H9 (cell line): ENCODE measurements around the gene SCYGR6. TPM values are rescaled to one million over a fixed set of nuclear protein-coding genes. Genes with fewer than 3 reads are reported as not detected.

Experiments used
- DNase-seq: peaks from one replicate; pipeline ENCODE4 v3.0.0-alpha.2; 2017
- H2AFZ ChIP-seq: one replicate; pipeline ENCODE4 v1.6.1; 2013; ENCODE audit warnings: mild to moderate bottlenecking, low read length, control low read depth, moderate library complexity
- H2AK5ac ChIP-seq: 2 replicates; pipeline ENCODE4 v1.6.1; 2013; ENCODE audit warnings: low read length, control low read depth, mixed read lengths; ENCODE audit not compliant: insufficient read length
- H2BK120ac ChIP-seq: one replicate; pipeline ENCODE4 v1.6.1; 2013; ENCODE audit warnings: low read depth, mild to moderate bottlenecking, low read length, control low read depth, inconsistent platforms; ENCODE audit not compliant: poor library complexity, severe bottlenecking
- H2BK12ac ChIP-seq: 2 replicates; pipeline ENCODE4 v1.6.1; 2013; ENCODE audit warnings: low read length, control low read depth, mixed read lengths, low read depth; ENCODE audit not compliant: insufficient read length
- H2BK15ac ChIP-seq: 2 replicates; pipeline ENCODE4 v1.6.1; 2013; ENCODE audit warnings: low read depth, low read length, control low read depth
- H2BK20ac ChIP-seq: one replicate; pipeline ENCODE4 v1.6.1; 2013; ENCODE audit warnings: low read depth, mild to moderate bottlenecking, low read length, control low read depth, inconsistent platforms; ENCODE audit not compliant: poor library complexity, severe bottlenecking
- H2BK5ac ChIP-seq: 2 replicates; pipeline ENCODE4 v1.6.1; 2013; ENCODE audit warnings: low read length, control low read depth, mixed read lengths; ENCODE audit not compliant: insufficient read length
- H3K14ac ChIP-seq: 2 replicates; pipeline ENCODE4 v1.6.1; 2013; ENCODE audit warnings: low read length, control low read depth; ENCODE audit not compliant: insufficient read depth
- H3K18ac ChIP-seq: 2 replicates; pipeline ENCODE4 v1.6.1; 2013; ENCODE audit warnings: low read depth, mild to moderate bottlenecking, mixed read lengths, low read length, control low read depth; ENCODE audit not compliant: insufficient read length
- H3K23ac ChIP-seq: 2 replicates; pipeline ENCODE4 v1.6.1; 2013; ENCODE audit warnings: low read length, control low read depth, mixed read lengths, low read depth; ENCODE audit not compliant: insufficient read length
- H3K23me2 ChIP-seq: 2 replicates; pipeline ENCODE4 v1.6.1; 2013; ENCODE audit warnings: low read depth, mild to moderate bottlenecking, mixed read lengths, low read length, control low read depth; ENCODE audit not compliant: insufficient read length, poor library complexity, severe bottlenecking
- H3K27ac ChIP-seq: 2 replicates; pipeline ENCODE4 v1.5.1; 2013; ENCODE audit warnings: low read length, control low read depth, mixed read lengths, low read depth; ENCODE audit not compliant: insufficient read length
- H3K27me3 ChIP-seq: 2 replicates; pipeline ENCODE4 v1.6.1; 2013; ENCODE audit warnings: low read length, control low read depth, inconsistent platforms; ENCODE audit not compliant: insufficient read depth
- H3K4ac ChIP-seq: 2 replicates; pipeline ENCODE4 v1.6.1; 2013; ENCODE audit warnings: low read depth, mild to moderate bottlenecking, control low read depth, inconsistent platforms, low read length, moderate library complexity
- H3K4me1 ChIP-seq: 2 replicates; pipeline ENCODE4 v1.6.1; 2013; ENCODE audit warnings: low read length, control low read depth, inconsistent platforms; ENCODE audit not compliant: insufficient read depth
- H3K4me2 ChIP-seq: 2 replicates; pipeline ENCODE4 v1.6.1; 2013; ENCODE audit warnings: low read length, control low read depth, mixed read lengths; ENCODE audit not compliant: insufficient read length, insufficient read depth
- H3K56ac ChIP-seq: 2 replicates; pipeline ENCODE4 v1.6.1; 2013; ENCODE audit warnings: low read depth, mild to moderate bottlenecking, mixed read lengths, low read length, control low read depth; ENCODE audit not compliant: insufficient read length
- H3K79me1 ChIP-seq: 2 replicates; pipeline ENCODE4 v1.6.1; 2013; ENCODE audit warnings: low read depth, mild to moderate bottlenecking, moderate library complexity, low read length, control low read depth, inconsistent platforms; ENCODE audit not compliant: insufficient read depth, poor library complexity, severe bottlenecking
- H3K79me2 ChIP-seq: 2 replicates; pipeline ENCODE4 v1.6.1; 2013; ENCODE audit warnings: low read length, control low read depth, inconsistent platforms; ENCODE audit not compliant: insufficient read depth
- H3K9ac ChIP-seq: 2 replicates; pipeline ENCODE4 v1.6.1; 2013; ENCODE audit warnings: low read length, control low read depth, mixed read lengths; ENCODE audit not compliant: insufficient read length; ENCODE audit errors: extremely low read depth
- H3K9me3 ChIP-seq: one replicate; pipeline ENCODE4 v1.6.1; 2013; ENCODE audit warnings: low read depth, low read length, inconsistent platforms; ENCODE audit not compliant: control insufficient read depth
- H3T11ph ChIP-seq: one replicate; pipeline ENCODE4 v1.6.1; 2013; ENCODE audit warnings: mild to moderate bottlenecking, low read length, control low read depth, inconsistent platforms
- H4K20me1 ChIP-seq: one replicate; pipeline ENCODE4 v1.6.1; 2013; ENCODE audit not compliant: control insufficient read depth, insufficient read length, insufficient read depth
- H4K5ac ChIP-seq: 2 replicates; pipeline ENCODE4 v1.6.1; 2013; ENCODE audit warnings: low read depth, mild to moderate bottlenecking, mixed read lengths, low read length, control low read depth; ENCODE audit not compliant: insufficient read length
- H4K8ac ChIP-seq: replicated peaks from 2 replicates; pipeline ENCODE4 v1.6.1; 2013; ENCODE audit warnings: low read length, control low read depth, mixed read lengths, low read depth; ENCODE audit not compliant: insufficient read length
- H4K91ac ChIP-seq: 2 replicates; pipeline ENCODE4 v1.6.1; 2013; ENCODE audit warnings: low read depth, mild to moderate bottlenecking, moderate library complexity, mixed read lengths, low read length, control low read depth; ENCODE audit not compliant: insufficient read length
- H3K27ac Mint-ChIP-seq, 3 experiments: 2 replicates in 2 of 3; 3 replicates in 1 of 3; pipeline ENCODE4 v1.8.0; 2020 to 2021; ENCODE audit warnings: mixed read lengths in 3 of 3, mild to moderate bottlenecking in 1 of 3, moderate library complexity in 1 of 3
- H3K27me3 Mint-ChIP-seq: 2 replicates; pipeline ENCODE4 v1.8.0; 2021; ENCODE audit warnings: low read depth, mild to moderate bottlenecking, moderate library complexity, mixed read lengths
- H3K36me3 Mint-ChIP-seq, 3 experiments: 2 replicates in 2 of 3; 3 replicates in 1 of 3; pipeline ENCODE4 v1.8.0; 2020 to 2021; ENCODE audit warnings: low read depth in 3 of 3, mixed read lengths in 3 of 3; ENCODE audit not compliant: insufficient read depth in 1 of 3
- H3K4me1 Mint-ChIP-seq, 2 experiments: 2 replicates each; pipeline ENCODE4 v1.8.0; 2020; ENCODE audit warnings: mixed read lengths in 2 of 2
- H3K4me3 Mint-ChIP-seq, 2 experiments: 2 replicates in 1 of 2; 3 replicates in 1 of 2; pipeline ENCODE4 v1.8.0; 2020 to 2021; ENCODE audit warnings: mild to moderate bottlenecking in 2 of 2, mixed read lengths in 2 of 2, moderate library complexity in 1 of 2
- H3K9me3 Mint-ChIP-seq, 2 experiments: 2 replicates in 1 of 2; 3 replicates in 1 of 2; pipeline ENCODE4 v1.8.0; 2020; ENCODE audit warnings: mild to moderate bottlenecking in 2 of 2, mixed read lengths in 2 of 2, moderate library complexity in 1 of 2
- CTCF ChIP-seq: fragments of 200-600 bp; sonication (generic); conservative IDR thresholded peaks from 3 replicates; pipeline ENCODE4 v1.8.0; 2021; ENCODE audit warnings: antibody characterized with exemption, mild to moderate bottlenecking
- WGBS: extraction: QIAGEN DNeasy Blood & Tissue Kit; methylation state at CpG from one replicate; pipeline ENCODE4 v1.1.7; 2013; ENCODE audit warnings: missing lambda C conversion rate, low lambda C conversion rate, mixed read lengths; ENCODE audit not compliant: insufficient read length; ENCODE audit errors: extremely low coverage; 5-methylcytosine and 5-hydroxymethylcytosine counted together
- total RNA-seq: library from RNA; stranded (reverse); gene quantifications from 2 replicates; pipeline ENCODE4 v1.2.1, GENCODE V29; 2021

The SCYGR6 gene
- total RNA-seq, 1 experiment from 2014 or later = not detected

GRCh38 chr2:227739351-227739750 lies 14.8 kb upstream of the SCYGR6 start:
- Histone ChIP-seq H3K23ac (no peak overlapping the region), H2BK12ac (no peak overlapping the region), H4K20me1 (no peaks in the 10 kb centered on the region), H4K5ac (no peak overlapping the region), H4K8ac (no peak overlapping the region), H3K9ac (no peak overlapping the region), H2AK5ac (no peak overlapping the region), H2BK15ac (no peak overlapping the region), H3K4me1 (peaks cover 2% of the 10 kb centered on the region; the same call in 1 of the 2 replicates), H3K9me3 (no peaks in the 10 kb centered on the region), H3K18ac (no peak overlapping the region), H2AFZ (no peak overlapping the region), H3K79me1 (no peaks in the 10 kb centered on the region), H3K14ac (no peak overlapping the region), H2BK120ac (no peak overlapping the region), H3K79me2 (no peaks in the 10 kb centered on the region), H3K56ac (no peak overlapping the region), H3K4me2 (no peak overlapping the region), H3T11ph (no peak overlapping the region), H3K27ac (no peak overlapping the region), H2BK20ac (no peak overlapping the region), H2BK5ac (no peak overlapping the region), H3K4ac (no peak overlapping the region), H3K27me3 (no peaks in the 10 kb centered on the region), H4K91ac (no peak overlapping the region), H3K23me2 (no peaks in the 10 kb centered on the region)
- no CpG with 5 or more reads among the region's 14 CpGs for WGBS
- no peaks in the 10 kb centered on the region; a peak in 1 of 5 replicates for H3K9me3 Mint-ChIP-seq
- DNase-seq = no peak
- peaks cover 12 to 16% of the 10 kb centered on the region in 2 experiments for H3K4me1 Mint-ChIP-seq
- no peaks in the 10 kb centered on the region; the same call in 1 of the 2 replicates for H3K27me3 Mint-ChIP-seq
- no peaks in the 10 kb centered on the region for H3K36me3 Mint-ChIP-seq
- no peak overlapping the region for H3K4me3 Mint-ChIP-seq
- TF ChIP-seq CTCF = no peak
- H3K27ac Mint-ChIP-seq = no peak overlapping the region
